Endothelial cell of umbilical vein (primary cell): ENCODE data around the gene ANO7. TPM values are rescaled to one million over a fixed set of nuclear protein-coding genes. Genes with fewer than 3 reads are reported as not detected.

Source experiments
- BruUV-seq: library from RNA; stranded (reverse); fragments of 400-500 nt; replicated peaks from 2 replicates; lab custom pipeline; 2021; lab: Mats Ljungman, UMichigan
- CTCF ChIA-PET: fragments of 300-600, 350-600 bp; sonication (Branson Sonifier 250); formaldehyde crosslinking; loops from one replicate; lab custom pipeline; 2021; ENCODE audit warnings: antibody characterized with exemption, inconsistent platforms; lab: Charles Lee
- POLR2A ChIA-PET: fragments of 300-600, 350-600 bp; sonication (Branson Sonifier 250); formaldehyde crosslinking; loops from one replicate; lab custom pipeline; 2021; ENCODE audit warnings: antibody characterized with exemption, inconsistent platforms; lab: Charles Lee
- DNase-seq: peaks from one replicate; pipeline ENCODE4 v3.0.0-alpha.2; 2011; ENCODE audit warnings: low read depth, low spot score
- FAIRE-seq: peaks from 2 replicates; lab custom pipeline; 2011; peaks lifted over from hg19 to GRCh38; lab: Jason Lieb, UNC
- H2AFZ ChIP-seq: 2 replicates; pipeline ENCODE4 v1.6.0; 2012; ENCODE audit warnings: low read depth, low read length, control low read depth, inconsistent platforms
- H3K27ac ChIP-seq: 2 replicates; pipeline ENCODE4 v1.5.1; 2011; ENCODE audit warnings: low read depth, mild to moderate bottlenecking, control low read depth, low read length, moderate library complexity; ENCODE audit not compliant: insufficient read depth
- H3K27me3 ChIP-seq, 2 experiments: 2 replicates each; pipeline versions ENCODE4 v1.6.0 to v1.6.1; 2011; ENCODE audit warnings: low read length in 2 of 2, mixed read lengths in 1 of 2; ENCODE audit not compliant: control insufficient read depth in 2 of 2, insufficient read depth in 2 of 2
- H3K36me3 ChIP-seq, 2 experiments: 2 replicates in 1 of 2; 3 replicates in 1 of 2; pipeline ENCODE4 v1.5.1; 2011; ENCODE audit warnings: low read length in 2 of 2, mild to moderate bottlenecking in 1 of 2, moderate library complexity in 1 of 2; ENCODE audit not compliant: control insufficient read depth in 2 of 2, insufficient read depth in 2 of 2; ENCODE audit errors: extremely low read depth in 1 of 2
- H3K4me1 ChIP-seq: 3 replicates; pipeline ENCODE4 v1.5.1; 2011; ENCODE audit warnings: mild to moderate bottlenecking, low read length; ENCODE audit not compliant: control insufficient read depth, insufficient read depth; ENCODE audit errors: extremely low read depth
- H3K4me2 ChIP-seq: 2 replicates; pipeline ENCODE4 v1.6.1; 2011; ENCODE audit warnings: low read length, control low read depth, mixed read lengths; ENCODE audit not compliant: insufficient read depth
- H3K4me3 ChIP-seq, 3 experiments: fragments of 200-600 bp in 1 of 3; sonication (generic), shearing (Covaris generic) in 1 of 3; replicated peaks in 1 of 3; 2 replicates each; pipeline ENCODE4 v1.5.1; 2011 to 2016; ENCODE audit warnings: control low read depth in 3 of 3, low read length in 3 of 3, mild to moderate bottlenecking in 2 of 3, inconsistent platforms in 1 of 3, low read depth in 1 of 3, moderate library complexity in 1 of 3; ENCODE audit not compliant: insufficient read depth in 1 of 3
- H3K79me2 ChIP-seq: 2 replicates; pipeline ENCODE4 v1.6.0; 2012; ENCODE audit warnings: low read length, inconsistent platforms; ENCODE audit not compliant: control insufficient read depth, insufficient read depth
- H3K9ac ChIP-seq: replicated peaks from 2 replicates; pipeline ENCODE3; 2011; ENCODE audit warnings: low read length, control low read depth; ENCODE audit not compliant: insufficient read depth; ENCODE audit errors: extremely low read depth
- H3K9me1 ChIP-seq: replicated peaks from 3 replicates; pipeline ENCODE4 v1.6.0; 2011; ENCODE audit warnings: mild to moderate bottlenecking, low read length; ENCODE audit not compliant: control insufficient read depth, insufficient read depth; ENCODE audit errors: extremely low read depth
- H3K9me3 ChIP-seq: replicated peaks from 2 replicates; pipeline ENCODE4 v1.5.1; 2012; ENCODE audit warnings: low read length, inconsistent platforms; ENCODE audit not compliant: control insufficient read depth, insufficient read depth
- H4K20me1 ChIP-seq: replicated peaks from 2 replicates; pipeline ENCODE3; 2011; ENCODE audit warnings: mild to moderate bottlenecking, low read length; ENCODE audit not compliant: control insufficient read depth, insufficient read depth; ENCODE audit errors: extremely low read depth
- CTCF ChIP-seq, 2 donors: IDR thresholded peaks; 1 replicate in 1 of 2; 2 replicates in 1 of 2; pipeline ENCODE4 v1.5.1; 2011; ENCODE audit warnings: low read length in 2 of 2, mild to moderate bottlenecking in 2 of 2, moderate library complexity in 2 of 2, control low read depth in 1 of 2, inconsistent platforms in 1 of 2, low read depth in 1 of 2; ENCODE audit not compliant: insufficient read depth in 1 of 2; ENCODE audit errors: extremely low read depth in 1 of 2
- EZH2 ChIP-seq: IDR thresholded peaks from 2 replicates; pipeline ENCODE4 v1.6.1; 2012; ENCODE audit warnings: borderline replicate concordance, low read depth, mild to moderate bottlenecking, moderate library complexity, low read length, inconsistent platforms; ENCODE audit not compliant: severe bottlenecking
- FOS ChIP-seq: IDR thresholded peaks from 2 replicates; pipeline ENCODE4 v1.6.1; 2011; ENCODE audit warnings: mild to moderate bottlenecking, low read length, moderate library complexity, borderline replicate concordance; ENCODE audit not compliant: insufficient read depth
- GATA2 ChIP-seq: IDR thresholded peaks from 2 replicates; pipeline ENCODE4 v1.7.0; 2011; ENCODE audit warnings: low read depth, mild to moderate bottlenecking, moderate library complexity, mixed read lengths, low read length; ENCODE audit not compliant: insufficient read length, insufficient read depth
- JUN ChIP-seq: IDR thresholded peaks from 2 replicates; pipeline ENCODE4 v1.6.1; 2011; ENCODE audit warnings: borderline replicate concordance, low read depth; ENCODE audit not compliant: insufficient read length, insufficient read depth
- MAX ChIP-seq: IDR thresholded peaks from 2 replicates; pipeline ENCODE4 v1.6.1; 2011; ENCODE audit not compliant: insufficient read depth, insufficient read length
- MYC ChIP-seq: IDR thresholded peaks from one replicate; pipeline ENCODE4 v1.6.1; 2011; ENCODE audit warnings: mild to moderate bottlenecking, low read depth, low read length
- POLR2A ChIP-seq: IDR thresholded peaks from 2 replicates; pipeline ENCODE4 v1.6.1; 2012; ENCODE audit warnings: low read depth, mild to moderate bottlenecking, control low read depth, low read length
- POLR2AphosphoS5 ChIP-seq: IDR thresholded peaks from 2 replicates; pipeline ENCODE4 v1.6.1; 2012; ENCODE audit warnings: low read depth, mild to moderate bottlenecking, control low read depth, low read length, moderate library complexity; ENCODE audit not compliant: insufficient read depth
- dilution Hi-C: fragments of 300-500 bp; cut with MboI; formaldehyde crosslinking; loops from one replicate; pipeline ENCODE4 v1.15.0; 2019; ENCODE audit warnings: low sequenced_read_pairs; ENCODE audit not compliant: extremely low pct_ligation_motif_present
- intact Hi-C: fragments of 100-400 bp; cut with micrococcal nuclease; formaldehyde crosslinking; loops from one replicate; pipeline ENCODE4 v1.10.0; 2022
- polyA plus RNA-seq, 4 experiments: library from polyadenylated mRNA; depleted of rRNA in 3 of 4; stranded (reverse) in 3 of 4; unstranded in 1 of 4; fragments of >200 nt; gene quantifications; 2 replicates each; pipeline versions ENCODE4 v1.2.1 to v1.2.3, GENCODE V29; 2011 to 2012; ENCODE audit warnings: missing spikeins in 1 of 4
- total RNA-seq: library from RNA; stranded (reverse); gene quantifications from 2 replicates; pipeline ENCODE4 v1.2.3, GENCODE V29; 2021

The ANO7 gene
- total and polyA plus RNA-seq, 2 donors (not counting 3 experiments of a cell fraction or from before 2014, with no cell fraction given) = 0.81 to 2.5 TPM

GRCh38 chr2:241185961-241186360, 2.5 kb upstream of the ANO7 start:
- Histone ChIP-seq H3K27me3 (no peaks in the 10 kb centered on the region), H3K9me1 (no peaks in the 10 kb centered on the region), H3K27ac (no peak overlapping the region), H3K9ac (no peak overlapping the region), H3K79me2 (no peaks in the 10 kb centered on the region), H3K4me3 (no peak overlapping the region), H3K4me2 (no peak overlapping the region), H3K9me3 (no peaks in the 10 kb centered on the region), H3K4me1 (no peaks in the 10 kb centered on the region), H3K36me3 (peaks cover 0 to 5% of the 10 kb centered on the region in 2 experiments), H4K20me1 (no peaks in the 10 kb centered on the region), H2AFZ (no peak overlapping the region)
- ChIA-PET POLR2A (interaction anchor here (0.6 kb wide), 1 partner anchor 341 kb away, joined by 3 read pairs; no protein-coding TSS in a partner anchor), CTCF (no interaction called here)
- BruUV-seq = no TSS peak
- dilution Hi-C loops = no loop called here
- intact Hi-C loops = no loop called here
- TF ChIP-seq FOS = no peak
- TF ChIP-seq POLR2A = no peak
- no peak for TF ChIP-seq MYC
- TF ChIP-seq JUN = no peak
- no peak for TF ChIP-seq MAX
- no peak for TF ChIP-seq POLR2AphosphoS5
- TF ChIP-seq EZH2 = no peak
- TF ChIP-seq CTCF (IDR thresholded peaks at IDR 0.05; ENCODE audit: extremely low read depth in 1 of 2, insufficient read depth in 1 of 2, low read depth in 1 of 2, low read length in 2 of 2) = no peak
- TF ChIP-seq GATA2 = no peak
- DNase-seq = no peak
- no peak for FAIRE-seq
